Measurements from ENCODE around the gene ARL4C.

Gene ARL4C

GRCh38 chr2:234495251-234496054 is 1.4 kb downstream of the ARL4C start:
- H3K27me3 ChIP-seq, result no peaks in the 10 kb centered on the region
- H3K36me3 ChIP-seq, result no peaks in the 10 kb centered on the region
- DNase-seq, result no peak
- no peaks in the 10 kb centered on the region for H3K9me3 ChIP-seq
- H3K4me1 ChIP-seq, result no peaks in the 10 kb centered on the region
- TF ChIP-seq, protein P1, sequence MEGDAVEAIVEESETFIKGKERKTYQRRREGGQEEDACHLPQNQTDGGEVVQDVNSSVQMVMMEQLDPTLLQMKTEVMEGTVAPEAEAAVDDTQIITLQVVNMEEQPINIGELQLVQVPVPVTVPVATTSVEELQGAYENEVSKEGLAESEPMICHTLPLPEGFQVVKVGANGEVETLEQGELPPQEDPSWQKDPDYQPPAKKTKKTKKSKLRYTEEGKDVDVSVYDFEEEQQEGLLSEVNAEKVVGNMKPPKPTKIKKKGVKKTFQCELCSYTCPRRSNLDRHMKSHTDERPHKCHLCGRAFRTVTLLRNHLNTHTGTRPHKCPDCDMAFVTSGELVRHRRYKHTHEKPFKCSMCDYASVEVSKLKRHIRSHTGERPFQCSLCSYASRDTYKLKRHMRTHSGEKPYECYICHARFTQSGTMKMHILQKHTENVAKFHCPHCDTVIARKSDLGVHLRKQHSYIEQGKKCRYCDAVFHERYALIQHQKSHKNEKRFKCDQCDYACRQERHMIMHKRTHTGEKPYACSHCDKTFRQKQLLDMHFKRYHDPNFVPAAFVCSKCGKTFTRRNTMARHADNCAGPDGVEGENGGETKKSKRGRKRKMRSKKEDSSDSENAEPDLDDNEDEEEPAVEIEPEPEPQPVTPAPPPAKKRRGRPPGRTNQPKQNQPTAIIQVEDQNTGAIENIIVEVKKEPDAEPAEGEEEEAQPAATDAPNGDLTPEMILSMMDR (IDR thresholded peaks at IDR 0.05; ENCODE audit: low read depth, low read length), result no peak
- H3K4me3 ChIP-seq (ENCODE audit: low read depth, low read length), result peak overlapping the region; percentile 82

DNA sequence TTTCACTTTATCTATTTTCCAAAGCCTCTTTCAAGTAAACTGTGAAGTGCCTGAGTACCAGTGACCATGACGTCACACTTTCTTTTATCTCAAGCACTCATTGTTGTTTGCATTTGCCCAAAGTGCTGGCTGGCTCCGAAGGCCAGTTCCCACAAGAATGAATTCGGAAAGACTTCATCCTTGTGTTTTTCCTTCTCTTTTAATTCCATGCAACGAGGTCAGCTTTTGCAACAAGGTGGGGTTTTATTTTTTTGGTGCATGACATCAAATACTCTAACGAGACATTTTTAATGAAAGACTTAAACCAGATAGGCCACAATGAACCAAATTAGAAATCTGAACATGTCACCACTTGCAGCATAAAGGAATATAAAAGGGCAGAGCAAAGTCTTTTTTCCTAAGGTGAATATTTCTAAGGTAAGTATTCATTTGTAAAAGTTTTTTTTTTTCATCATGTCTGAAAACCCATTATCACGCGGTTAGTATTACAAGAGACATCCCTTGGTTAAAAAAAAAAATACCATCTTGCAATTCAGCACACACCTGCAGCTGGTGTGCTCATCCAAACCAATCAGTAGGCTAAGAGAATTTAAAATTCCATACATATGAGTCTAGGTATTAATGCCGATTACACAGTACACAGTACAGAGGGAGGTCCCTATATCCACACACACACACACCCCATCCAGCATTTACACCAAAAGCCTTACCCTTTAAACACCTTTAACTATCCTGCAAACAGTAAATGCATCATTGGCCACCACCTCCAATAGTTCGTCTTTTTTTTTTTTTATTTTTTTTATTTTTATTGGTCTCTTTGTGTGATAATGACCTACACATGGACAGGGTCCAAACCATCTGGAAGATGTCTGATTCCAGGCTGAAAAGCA is 2.3 kb downstream of the ARL4C start:
- no peak for DNase-seq
- Histone ChIP-seq H3K4me3 (ENCODE audit: low read depth, low read length) (peak overlapping the region; percentile 82), H3K36me3 (no peaks in the 10 kb centered on the region), H3K9me3 (no peaks in the 10 kb centered on the region), H3K4me1 (no peaks in the 10 kb centered on the region), H3K27me3 (no peaks in the 10 kb centered on the region)
- TF ChIP-seq, protein P1 (IDR thresholded peaks at IDR 0.05; ENCODE audit: low read depth, low read length), result no peak

- TF ChIP-seq, protein P1 (IDR thresholded peaks at IDR 0.05; ENCODE audit: low read depth, low read length), result no peak
- no peaks in the 10 kb centered on the region for H3K4me1 ChIP-seq
- DNase-seq, result no peak
- H3K4me3 ChIP-seq (ENCODE audit: low read depth, low read length), result peak overlapping the region; percentile 82
- no peaks in the 10 kb centered on the region for H3K27me3 ChIP-seq
- H3K9me3 ChIP-seq, result no peaks in the 10 kb centered on the region
- H3K36me3 ChIP-seq, result no peaks in the 10 kb centered on the region
These were observed 3.1 kb downstream of the ARL4C start for GRCh38 chr2:234493796-234494195.

DNA sequence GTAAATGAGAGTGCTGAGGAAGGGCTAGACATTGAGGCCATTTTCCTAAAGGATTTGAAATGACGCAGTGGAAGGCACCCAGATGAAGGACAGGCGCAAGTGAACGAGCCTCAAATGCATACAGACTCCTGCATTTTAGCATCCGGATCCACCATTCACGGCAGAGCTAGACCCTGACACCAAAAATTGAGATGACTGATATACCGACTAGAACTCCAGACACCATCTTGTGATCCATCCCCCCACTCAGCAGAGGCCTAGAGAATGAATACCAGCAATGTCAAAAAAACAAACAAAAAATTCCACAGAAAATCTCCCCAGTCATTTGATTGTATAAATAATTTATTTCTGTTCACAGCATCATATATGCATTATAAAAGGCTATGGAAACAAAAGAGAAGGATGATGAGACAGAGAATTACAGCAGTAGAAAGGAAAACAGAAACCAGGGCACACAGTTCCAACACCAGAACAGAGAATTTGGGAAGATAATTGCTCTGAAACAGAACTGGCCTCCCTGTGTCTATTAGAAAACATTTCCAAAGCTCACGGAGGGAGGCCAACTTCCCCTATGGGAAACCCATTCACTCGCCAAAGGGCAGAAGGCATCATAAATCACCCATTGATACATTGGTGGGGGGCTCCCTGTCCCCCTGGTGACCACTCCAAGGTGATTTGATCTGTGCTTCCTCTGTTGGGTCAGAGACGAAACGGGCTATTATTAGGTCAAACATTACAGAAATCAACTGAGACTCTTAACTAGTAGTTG is 4.0 kb downstream of the ARL4C start:
- DNase-seq, result no peak
- Histone ChIP-seq H3K9me3 (no peaks in the 10 kb centered on the region), H3K27me3 (no peaks in the 10 kb centered on the region), H3K36me3 (no peaks in the 10 kb centered on the region), H3K4me3 (ENCODE audit: low read depth, low read length) (peak overlapping the region; percentile 82), H3K4me1 (no peaks in the 10 kb centered on the region)
- TF ChIP-seq, protein P1 (IDR thresholded peaks at IDR 0.05; ENCODE audit: low read depth, low read length), result no peak

- H3K27me3 ChIP-seq, result no peaks in the 10 kb centered on the region
- TF ChIP-seq, protein P1 (IDR thresholded peaks at IDR 0.05; ENCODE audit: low read depth, low read length), result no peak
- no peaks in the 10 kb centered on the region for H3K9me3 ChIP-seq
- no peaks in the 10 kb centered on the region for H3K36me3 ChIP-seq
- H3K4me1 ChIP-seq, result no peaks in the 10 kb centered on the region
- H3K4me3 ChIP-seq (ENCODE audit: low read depth, low read length), result no peak overlapping the region
- no peak for DNase-seq
These were observed 5.0 kb downstream of the ARL4C start for GRCh38 chr2:234491897-234492296.
